GM21360 (cell line): Measurements from ENCODE around the gene ADAM22.
"Not testable (repeated sequence)": the region's sequence is repeated elsewhere in the genome, so short reads cannot be mapped to it uniquely, and the experiment has no call there.

Source experiments
- ATAC-seq: cut with Tn5 transposase; IDR thresholded peaks from one replicate; pipeline ENCODE4 v1.9.1; 2021; ENCODE audit warnings: mild to moderate bottlenecking, moderate library complexity; ENCODE audit not compliant: unreplicated experiment

The ADAM22 gene

DNA sequence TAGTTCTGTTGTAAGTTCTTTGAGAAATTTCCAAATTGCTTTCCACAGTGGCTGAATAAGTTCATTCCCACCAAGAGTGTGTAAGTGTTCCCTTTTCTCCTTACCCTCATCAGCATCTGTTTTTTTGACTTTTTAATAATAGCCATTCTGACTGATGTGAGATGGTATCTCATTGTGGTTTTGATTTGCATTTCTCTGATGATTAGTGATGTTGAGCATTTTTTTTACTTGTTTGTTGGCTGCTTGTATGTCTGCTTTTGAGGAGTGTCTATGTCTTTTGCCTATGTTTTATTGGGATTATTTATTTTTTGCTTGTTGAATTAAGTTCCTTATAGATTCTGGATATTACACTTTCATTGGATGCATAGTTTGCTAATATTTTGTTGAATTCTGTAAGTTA, 11.9 kb downstream of the ADAM22 start:
- ATAC-seq: not testable (repeated sequence)

DNA sequence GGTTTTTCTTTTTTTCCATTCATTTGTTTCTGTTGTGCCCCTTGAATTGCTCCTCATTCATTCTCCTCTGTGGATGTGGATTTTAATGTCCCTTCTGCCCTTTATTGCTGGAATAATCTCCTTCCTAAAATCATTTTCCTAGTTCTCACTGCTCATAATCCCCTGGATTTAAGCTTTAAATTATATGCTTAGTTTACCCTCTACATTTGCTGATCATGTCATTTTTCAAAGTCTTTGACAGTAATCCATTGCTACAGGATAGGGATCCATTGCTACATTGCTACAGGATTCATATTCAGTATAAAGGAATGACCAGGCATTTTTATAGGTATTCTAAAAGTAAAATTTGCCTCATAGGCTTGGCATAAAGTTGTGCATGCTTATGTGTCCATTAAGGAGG, 14.3 kb downstream of the ADAM22 start:
- ATAC-seq: no peak

DNA sequence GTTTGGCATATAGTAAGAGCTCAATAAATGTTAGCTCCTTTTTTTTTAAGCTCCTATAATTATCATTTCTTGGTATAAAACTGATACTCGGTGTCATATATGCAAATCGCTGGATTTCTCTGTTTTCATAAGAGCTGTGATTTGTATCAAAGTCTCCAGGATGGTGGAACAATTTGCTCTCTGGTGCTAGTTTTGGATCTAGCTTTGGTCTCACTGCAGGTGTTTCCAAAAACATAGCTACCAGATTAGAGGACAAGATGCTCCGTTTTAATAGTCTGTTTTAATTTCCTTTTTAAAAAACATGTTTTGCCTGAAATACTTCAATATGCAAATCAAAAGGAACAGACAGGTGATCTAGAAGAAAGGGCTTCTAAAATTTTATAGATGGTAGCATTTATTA, 25.3 kb downstream of the ADAM22 start:
- ATAC-seq: no peak

DNA sequence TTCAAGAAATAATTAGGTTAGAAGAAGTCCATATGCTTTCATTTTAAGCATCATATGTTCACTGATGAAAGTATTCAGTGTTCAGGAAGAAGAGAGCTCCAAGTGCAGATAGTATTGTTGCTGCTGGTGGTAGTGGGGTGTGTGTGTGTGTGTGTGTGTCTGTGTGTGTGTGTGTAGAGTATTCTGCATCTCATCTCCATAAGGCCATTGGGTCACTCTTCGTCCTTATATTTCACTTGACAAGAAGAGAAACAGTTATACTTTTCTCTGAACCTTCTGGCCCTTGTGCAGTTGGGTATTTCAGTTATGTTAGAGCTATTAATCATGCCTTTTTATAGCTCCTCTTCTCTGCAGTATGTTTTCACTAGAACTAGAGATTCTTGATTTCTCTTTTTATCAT, 26.2 kb downstream of the ADAM22 start:
- ATAC-seq: no peak

DNA sequence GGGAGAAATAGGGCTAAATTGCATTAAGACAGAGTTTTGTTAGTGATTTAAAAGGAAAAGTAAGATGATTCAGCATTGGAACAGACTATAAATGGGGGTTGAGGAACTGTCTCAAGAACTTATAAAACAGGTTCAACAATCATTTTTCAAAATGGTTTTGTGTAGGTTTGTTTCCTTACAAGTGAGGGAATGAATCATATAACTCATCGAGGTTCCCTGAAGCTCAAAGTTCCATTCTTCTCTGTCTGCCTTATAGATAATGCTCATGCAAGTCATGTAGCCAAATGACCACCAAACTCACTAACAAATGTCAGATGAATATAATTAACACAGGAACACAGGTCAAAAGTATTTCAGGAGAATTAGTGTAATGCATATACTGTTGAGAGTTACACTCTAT, 27.7 kb downstream of the ADAM22 start:
- ATAC-seq: no peak

DNA sequence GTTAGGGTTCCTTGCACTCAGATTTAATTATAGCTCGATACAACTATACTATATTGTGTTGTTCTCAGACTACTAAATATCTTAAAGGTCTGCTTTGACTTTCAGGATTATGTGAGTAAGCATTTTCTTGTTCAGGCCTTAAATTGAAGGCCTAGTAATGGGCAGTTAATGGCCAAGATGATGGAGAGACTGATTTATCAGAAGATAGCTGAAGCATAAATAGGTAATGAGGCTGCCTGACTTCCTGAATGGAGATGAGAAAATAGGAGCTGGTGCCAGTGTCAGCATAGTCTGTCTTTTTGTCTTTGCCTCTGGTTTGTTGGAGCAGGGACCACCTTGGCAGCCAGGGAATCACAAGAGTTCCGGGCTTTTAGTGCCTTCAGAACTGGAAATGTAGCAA, 32.2 kb downstream of the ADAM22 start:
- ATAC-seq: no peak

DNA sequence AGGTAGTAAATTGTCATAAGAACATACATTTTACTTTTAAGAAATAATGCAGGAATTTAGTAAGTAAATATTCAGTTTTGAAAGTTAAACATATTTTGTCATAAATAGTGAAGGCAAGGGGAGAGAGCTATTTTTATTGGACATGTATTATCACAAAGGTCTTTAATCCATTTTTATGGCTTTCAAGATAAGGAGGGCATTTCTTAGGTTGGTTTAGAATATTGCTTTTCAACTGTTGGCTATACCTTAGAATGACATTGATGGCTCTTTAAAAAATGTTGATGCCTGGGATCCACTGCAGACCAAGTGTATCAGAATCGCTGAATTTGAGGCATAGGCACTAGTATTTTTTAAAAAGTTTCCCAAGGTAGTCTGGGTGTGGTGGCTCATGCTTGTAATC, 34.0 kb downstream of the ADAM22 start:
- no peak for ATAC-seq

DNA sequence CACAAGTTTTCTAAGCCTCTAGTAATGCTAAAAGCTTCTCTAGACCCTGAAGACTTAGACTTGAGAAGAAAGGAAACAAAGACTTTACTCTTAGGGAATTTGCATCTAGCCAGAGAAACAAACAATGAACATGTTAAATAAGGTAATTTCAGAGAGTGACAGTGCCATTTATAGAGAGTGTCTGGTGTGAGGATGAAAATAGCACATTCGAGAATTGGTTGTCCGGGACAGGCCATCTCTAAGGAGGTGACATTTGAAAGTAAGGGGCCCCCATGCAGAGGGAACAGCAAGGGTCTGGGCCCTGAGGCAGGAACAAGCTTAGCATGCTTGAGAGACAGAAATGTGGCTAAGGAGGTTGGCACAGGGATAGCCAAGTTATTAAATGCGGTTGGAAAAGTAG, 48.1 kb downstream of the ADAM22 start:
- no peak for ATAC-seq

DNA sequence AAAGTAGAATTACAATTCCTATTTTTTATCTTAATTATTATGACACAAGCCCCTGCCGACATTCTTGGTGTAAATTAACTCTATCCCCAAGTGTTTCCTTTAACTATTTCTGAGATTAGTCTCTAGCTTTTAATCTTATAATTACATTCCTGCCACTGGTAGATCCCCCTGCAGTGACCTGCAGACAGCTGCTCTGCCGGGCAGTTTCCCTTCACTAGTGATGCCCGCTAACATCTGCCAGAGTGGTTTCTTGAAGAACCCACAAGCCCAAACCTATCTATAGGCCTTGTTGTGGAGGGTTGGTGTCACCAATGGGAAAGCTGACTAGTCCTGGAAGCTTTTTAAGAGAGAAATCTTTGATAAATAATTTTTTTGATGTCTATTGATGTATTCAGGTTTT, 50.0 kb downstream of the ADAM22 start:
- no peak for ATAC-seq

DNA sequence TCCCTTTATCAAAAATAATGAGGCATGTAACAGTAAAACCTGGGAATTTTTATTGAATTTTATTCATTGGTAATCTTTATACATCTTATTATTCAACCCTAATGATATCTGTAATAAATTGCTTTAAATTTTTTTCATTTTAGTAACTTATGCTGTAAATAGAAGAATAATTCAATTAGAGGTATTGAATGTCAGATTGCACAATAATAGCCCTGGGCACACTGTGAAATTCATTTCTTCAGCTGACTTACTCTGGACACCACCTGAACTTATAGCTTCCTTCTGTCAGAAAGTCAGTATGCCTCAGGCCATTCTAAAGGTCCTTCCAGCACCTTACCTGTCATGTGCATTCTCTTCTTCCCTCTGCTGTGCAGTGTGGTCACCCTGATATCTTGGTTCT, 59.2 kb downstream of the ADAM22 start:
- ATAC-seq: no peak

DNA sequence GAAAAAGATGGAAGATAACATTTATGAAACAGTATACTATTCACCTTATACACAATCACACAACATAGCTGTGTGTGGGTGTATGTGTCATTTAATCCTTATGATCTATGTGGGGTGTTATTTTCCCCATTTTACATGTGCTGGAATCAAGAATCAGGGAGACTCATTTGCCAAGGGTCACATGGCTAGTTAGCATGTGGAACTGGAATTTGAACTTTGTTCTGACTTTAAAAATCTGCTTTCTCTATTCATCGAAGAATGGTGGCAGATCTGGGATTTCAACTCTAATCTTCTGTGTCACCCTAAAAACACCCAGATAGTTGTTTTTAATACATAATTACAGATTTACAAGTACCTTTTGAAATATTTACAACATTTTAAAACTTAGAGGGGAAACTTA, 65.2 kb downstream of the ADAM22 start:
- no peak for ATAC-seq

DNA sequence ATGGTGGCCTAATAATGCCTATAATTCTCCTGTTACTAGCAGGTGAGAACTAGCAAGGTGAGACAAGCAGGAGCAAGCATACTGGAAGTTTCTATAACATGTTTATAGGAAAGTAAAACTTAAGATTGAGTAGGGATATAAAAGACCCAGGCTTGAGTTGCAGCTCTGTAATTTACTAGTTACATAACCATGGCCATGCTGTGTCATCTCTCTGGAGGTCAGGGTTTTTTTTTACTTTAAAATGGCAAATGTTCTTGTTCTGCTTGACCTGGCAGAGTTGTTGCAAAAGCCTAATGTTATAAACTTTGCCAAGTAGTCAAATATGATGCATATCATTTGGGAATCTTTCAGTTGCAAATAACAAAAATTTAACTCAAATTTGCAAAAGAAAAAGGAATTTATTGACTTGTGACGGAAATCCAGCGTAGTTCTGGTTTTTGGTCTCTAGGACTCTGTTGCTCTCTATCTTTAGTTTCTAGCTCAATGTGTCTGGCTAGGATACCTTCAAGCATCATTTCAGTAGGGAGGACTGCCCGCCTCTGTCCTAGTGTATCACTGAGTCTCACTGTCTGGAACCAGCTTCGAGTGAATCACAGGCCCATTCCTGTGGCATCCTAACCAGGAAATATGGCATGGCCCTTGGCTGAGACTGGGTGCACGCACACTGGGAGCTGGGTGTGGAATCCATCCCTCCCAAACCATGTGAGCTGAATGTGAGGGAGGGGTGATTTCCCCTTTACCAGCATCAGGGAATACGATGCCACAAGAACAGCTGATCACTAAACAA, 67.9 kb downstream of the ADAM22 start:
- ATAC-seq: no peak

DNA sequence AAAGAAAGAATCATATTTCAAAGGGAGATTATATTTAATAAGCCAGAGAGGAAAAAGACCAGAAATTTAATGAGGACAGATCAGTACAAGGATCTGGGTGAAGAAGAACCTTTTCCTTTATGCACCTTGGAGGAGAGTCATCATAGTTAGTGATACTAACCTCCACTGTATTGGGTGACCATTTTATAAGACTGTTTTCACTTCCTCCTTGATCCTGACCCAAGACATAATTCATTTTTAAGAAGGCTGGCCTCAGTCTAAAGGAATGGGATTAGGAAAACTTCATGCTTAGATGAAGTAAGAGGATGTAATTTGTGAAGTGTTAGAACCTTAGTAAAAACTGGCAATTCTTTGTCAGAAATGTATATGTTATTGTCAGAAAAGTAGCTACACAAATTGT, 68.6 kb downstream of the ADAM22 start:
- no peak for ATAC-seq

DNA sequence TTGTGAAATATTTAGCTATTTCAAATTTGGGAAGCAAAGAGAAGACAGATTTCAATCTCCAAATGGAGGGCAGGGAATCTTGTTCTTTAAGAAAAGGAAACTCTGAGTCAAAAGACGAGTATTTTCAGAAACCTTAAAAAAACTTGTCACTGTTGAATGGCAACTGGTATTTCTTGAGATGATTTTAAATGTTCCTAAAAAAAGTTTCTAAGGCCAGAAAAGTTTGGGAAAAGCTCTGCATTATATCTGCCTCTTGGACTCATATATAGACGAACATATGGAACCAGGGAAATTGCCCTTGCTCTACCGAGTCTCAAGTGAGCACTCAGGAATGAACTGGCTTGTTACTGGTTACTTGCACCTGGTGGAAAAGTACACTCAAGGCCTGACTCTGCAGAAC, 69.5 kb downstream of the ADAM22 start:
- ATAC-seq: no peak

DNA sequence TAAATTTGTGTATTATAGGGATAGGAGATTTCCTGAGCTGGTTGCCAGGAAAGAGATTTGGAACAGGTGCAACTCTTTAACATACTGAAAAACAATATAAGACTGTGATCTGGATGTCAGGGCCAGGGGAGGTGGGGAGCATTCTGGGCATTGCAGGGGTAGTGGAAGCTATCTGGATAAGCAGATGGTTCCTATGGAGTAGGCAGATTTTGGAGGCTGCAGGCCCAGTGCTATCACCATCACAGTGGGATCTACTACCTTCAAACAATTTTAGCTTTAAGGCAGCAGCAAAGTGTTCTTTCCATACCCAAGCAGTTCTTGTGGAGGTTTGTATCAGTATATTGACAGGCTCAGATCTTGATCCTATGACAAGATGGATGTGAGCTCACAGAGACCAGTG, 71.1 kb downstream of the ADAM22 start:
- no peak for ATAC-seq

DNA sequence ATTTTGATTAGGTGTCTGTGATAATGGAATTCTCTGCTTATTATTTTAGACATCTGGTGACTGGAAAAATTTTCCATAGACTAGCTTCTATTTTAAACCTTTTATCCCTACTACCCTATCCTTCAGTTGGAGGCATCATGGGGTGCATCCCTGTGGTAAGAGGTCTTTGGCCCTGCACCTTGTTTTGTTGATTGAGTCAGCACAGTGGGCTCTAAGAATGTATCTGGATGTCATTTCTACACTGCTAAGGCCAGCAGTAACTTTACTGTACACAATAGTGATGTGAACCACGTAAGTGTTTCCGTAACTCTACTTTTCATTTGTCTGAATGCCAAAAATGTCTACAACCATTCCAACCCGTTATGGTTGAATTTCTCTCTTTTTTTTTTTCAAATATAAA, 75.6 kb downstream of the ADAM22 start:
- no peak for ATAC-seq

DNA sequence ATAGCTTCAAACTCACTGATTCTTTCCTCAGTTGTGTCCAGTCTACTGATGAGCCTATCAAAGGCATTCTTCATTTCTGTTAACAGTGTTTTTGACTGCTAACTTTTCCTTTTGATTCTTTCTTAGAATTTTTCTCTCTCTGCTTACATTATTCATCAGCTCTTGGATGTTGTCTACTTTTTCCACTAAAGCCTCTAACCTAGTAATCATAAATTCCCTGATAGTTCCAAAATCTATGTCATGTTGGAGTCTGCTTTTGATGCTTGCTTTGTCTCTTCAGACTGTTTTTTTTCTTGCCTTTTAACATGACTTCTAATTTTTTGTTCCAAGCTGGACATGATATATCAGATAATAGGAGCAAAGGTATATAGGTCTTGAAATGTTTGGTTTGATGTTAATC, 78.0 kb downstream of the ADAM22 start:
- ATAC-seq: no peak

DNA sequence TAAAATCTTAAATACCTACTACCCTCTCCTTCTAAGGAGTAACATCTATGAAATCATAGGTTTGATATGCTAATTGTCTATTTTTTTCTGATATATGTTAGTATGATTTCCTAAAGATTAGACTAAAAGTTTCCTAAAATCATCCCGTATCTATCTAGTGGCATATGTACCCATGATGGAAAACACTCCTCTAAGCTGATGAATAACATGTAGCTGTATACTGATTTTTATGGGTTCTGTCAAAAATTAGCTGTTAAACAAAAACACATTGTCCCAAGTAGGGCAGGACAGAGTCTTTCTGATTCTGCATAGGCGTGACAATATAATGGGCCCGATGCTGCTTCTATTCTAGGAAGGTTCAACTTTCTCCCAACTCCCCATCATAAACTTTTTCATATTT, 79.9 kb downstream of the ADAM22 start:
- ATAC-seq: no peak

DNA sequence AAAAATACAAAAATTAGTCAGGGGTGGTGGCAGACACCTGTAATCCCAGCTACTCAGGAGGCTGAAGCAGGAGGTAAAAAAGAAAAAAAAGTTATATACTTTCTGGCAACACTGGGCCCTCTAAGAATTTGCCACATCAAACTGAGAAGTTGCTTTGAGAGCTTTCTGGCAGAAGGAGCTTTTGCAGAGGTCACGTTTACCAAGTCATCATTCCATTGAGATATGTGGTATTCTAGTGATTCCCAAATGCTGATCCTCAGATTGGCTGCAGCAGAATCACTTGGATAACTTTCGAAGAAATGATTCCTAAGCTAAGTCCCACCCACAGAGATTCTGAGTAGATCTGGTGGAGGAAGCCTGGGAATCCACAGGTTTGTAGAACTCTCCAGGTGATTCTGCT, 80.5 kb downstream of the ADAM22 start:
- no peak for ATAC-seq

DNA sequence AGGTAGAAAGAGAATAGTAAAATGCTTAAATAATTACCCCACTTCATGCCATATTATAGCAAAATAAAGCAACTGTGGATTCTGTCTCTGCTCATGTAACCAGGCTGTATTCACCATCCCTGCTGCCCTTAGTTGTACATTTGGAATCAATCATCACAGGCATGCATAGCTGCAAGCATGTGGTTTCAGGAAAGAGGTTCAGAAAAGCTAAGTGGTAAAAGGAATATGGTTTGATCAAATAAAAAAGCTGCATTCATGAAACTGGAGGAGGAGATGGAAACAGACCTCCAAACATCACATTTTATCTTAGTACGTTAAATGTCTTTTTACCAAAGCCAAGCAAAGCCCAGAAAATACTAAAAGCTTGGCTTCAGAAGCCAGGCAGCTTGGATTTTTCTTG, 81.3 kb downstream of the ADAM22 start:
- ATAC-seq: no peak

DNA sequence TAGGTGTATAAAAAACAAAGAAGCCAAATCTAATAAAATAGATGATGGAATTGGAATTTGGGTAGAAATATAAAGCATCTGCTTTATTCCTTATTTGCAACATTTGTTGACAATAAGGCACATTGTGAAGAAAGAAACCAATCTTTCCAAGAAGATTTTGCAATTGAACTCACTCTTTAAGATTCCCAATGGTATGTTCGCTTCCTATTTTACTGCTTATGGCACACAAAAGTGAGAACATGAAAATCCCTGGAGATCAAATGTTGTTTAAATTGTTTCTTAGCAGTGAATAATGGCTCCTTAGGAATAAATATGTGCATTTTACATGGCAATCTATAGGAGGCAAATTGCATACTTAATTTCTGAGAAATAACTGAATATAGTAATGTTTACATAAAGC, 84.5 kb downstream of the ADAM22 start:
- no peak for ATAC-seq

DNA sequence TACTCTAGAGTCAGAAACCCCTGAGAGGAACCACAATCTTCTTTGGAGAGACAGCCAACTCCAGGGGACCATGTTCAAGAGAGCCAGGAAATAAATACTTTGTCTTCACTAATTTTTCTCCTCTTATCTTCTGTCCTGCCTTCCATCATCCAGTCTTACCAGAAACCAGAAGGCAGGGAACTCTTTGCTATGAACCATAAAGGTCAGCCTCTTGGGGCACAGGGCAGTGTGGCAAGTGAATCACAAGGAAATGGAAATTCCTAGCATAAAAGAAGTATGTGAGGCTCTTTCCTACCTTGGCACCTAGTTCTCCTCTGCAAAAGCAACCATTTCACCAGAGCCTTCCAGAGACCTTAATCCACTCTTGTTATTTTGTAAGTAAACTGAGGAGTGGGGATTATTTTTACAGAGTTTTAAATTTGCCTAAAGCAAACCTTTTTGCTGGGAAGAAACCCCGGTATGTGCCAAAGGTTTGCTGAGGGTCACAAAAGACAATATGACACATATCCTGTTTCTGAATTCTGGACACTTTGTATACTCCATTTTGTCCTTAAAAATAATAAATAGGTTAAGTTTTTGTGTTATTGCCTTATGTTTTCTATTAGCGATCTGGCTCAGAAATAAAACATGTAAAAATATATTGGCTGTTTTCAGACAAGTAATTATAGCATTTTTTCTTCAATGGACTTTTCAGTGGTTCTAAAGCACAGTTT, 87.1 kb downstream of the ADAM22 start:
- no peak for ATAC-seq

DNA sequence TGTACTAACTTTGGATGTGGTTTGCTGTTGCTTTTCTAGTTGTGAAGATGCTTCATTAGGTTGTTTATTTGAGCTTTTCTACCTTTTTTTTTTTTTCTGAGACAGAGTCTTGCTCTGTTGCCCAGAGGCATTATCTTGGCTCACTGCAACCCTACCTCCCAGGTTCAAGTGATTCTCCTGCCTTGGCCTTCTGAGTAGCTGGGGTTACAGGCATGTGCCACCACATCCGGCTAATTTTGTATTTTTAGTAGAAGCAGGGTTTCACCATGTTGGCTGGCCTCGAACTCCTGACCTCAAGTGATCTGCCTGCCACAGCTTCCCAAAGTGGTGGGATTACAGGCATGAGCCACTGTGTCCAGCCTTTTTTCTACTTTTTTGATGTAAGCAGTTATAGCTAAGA, 93.7 kb downstream of the ADAM22 start:
- no peak for ATAC-seq
